Embryonic facial prominence (tissue), 1 donor: ENCODE measurements around the gene BDKRB1.

ENCODE experiments used
- DNase-seq: peaks from one replicate; pipeline ENCODE4 v3.0.0-alpha.2; 2016; ENCODE audit errors: extremely low spot score

The BDKRB1 gene

GRCh38 chr14:96261772-96262655 lies 6.0 kb downstream of the BDKRB1 start:
- DNase-seq = no peak

GRCh38 chr14:96263347-96264199 lies 7.6 kb downstream of the BDKRB1 start:
- no peak for DNase-seq

- DNase-seq = no peak
Measured at GRCh38 chr14:96264200-96264553, 8.2 kb downstream of the BDKRB1 start.

- DNase-seq = no peak
Measured at GRCh38 chr14:96264853-96265252, 8.8 kb downstream of the BDKRB1 start.

GRCh38 chr14:96265383-96266095 lies 9.5 kb downstream of the BDKRB1 start:
- peak; percentile 63 for DNase-seq

- peak; percentile 72 for DNase-seq
Measured at GRCh38 chr14:96267336-96267735, 11.3 kb downstream of the BDKRB1 start.

- no peak for DNase-seq
Measured at GRCh38 chr14:96267916-96268315, 11.9 kb downstream of the BDKRB1 start.

GRCh38 chr14:96268431-96269358 lies 12.7 kb downstream of the BDKRB1 start:
- DNase-seq = no peak

- DNase-seq = no peak
Measured at GRCh38 chr14:96269359-96269710, 13.3 kb downstream of the BDKRB1 start.

- no peak for DNase-seq
Measured at GRCh38 chr14:96270565-96271420, 14.8 kb downstream of the BDKRB1 start.

GRCh38 chr14:96271421-96271762 lies 15.4 kb downstream of the BDKRB1 start:
- no peak for DNase-seq

- no peak for DNase-seq
Measured at GRCh38 chr14:96272777-96273473, 16.9 kb downstream of the BDKRB1 start.

GRCh38 chr14:96273629-96274028 lies 17.6 kb downstream of the BDKRB1 start:
- no peak for DNase-seq

- DNase-seq = no peak
Measured at GRCh38 chr14:96274122-96274521, 18.1 kb downstream of the BDKRB1 start.

- no peak for DNase-seq
Measured at GRCh38 chr14:96274543-96274942, 18.5 kb downstream of the BDKRB1 start.

GRCh38 chr14:96275177-96276112 lies 19.4 kb downstream of the BDKRB1 start:
- peak; percentile 64 for DNase-seq

GRCh38 chr14:96277890-96278289 lies 21.9 kb downstream of the BDKRB1 start:
- DNase-seq = no peak

GRCh38 chr14:96279564-96279963 lies 23.6 kb downstream of the BDKRB1 start:
- no peak for DNase-seq

- DNase-seq = no peak
Measured at GRCh38 chr14:96280104-96280503, 24.1 kb downstream of the BDKRB1 start.
